Loucy (cell line): ENCODE measurements around the gene HS3ST5.

Experiments
- CTCF ChIP-seq: fragments of 200-600 bp; sonication (generic); conservative IDR thresholded peaks from 2 replicates; pipeline ENCODE4 v1.5.1; 2014; ENCODE audit warnings: mild to moderate bottlenecking, antibody characterized with exemption, low read length
- EZH2phosphoT487 ChIP-seq: fragments of 200-600 bp; IDR thresholded peaks from 2 replicates; pipeline ENCODE4 v1.6.1; 2018; ENCODE audit warnings: antibody characterized with exemption, mild to moderate bottlenecking, moderate library complexity, borderline replicate concordance

- TF ChIP-seq CTCF (no peak), EZH2phosphoT487 (no peak)
Measured at GRCh38 chr6:114301596-114302219, 41.1 kb downstream of the HS3ST5 start.
